Measurements from ENCODE around the gene GNG14. TPM values are rescaled to one million over a fixed set of nuclear protein-coding genes. Genes with fewer than 3 reads are reported as not detected.
"Not testable (repeated sequence)": the region's sequence is repeated elsewhere in the genome, so short reads cannot be mapped to it uniquely, and the experiment has no call there.

GNG14 gene
- total RNA-seq, 2 experiments from 2014 or later, result not detected

DNA sequence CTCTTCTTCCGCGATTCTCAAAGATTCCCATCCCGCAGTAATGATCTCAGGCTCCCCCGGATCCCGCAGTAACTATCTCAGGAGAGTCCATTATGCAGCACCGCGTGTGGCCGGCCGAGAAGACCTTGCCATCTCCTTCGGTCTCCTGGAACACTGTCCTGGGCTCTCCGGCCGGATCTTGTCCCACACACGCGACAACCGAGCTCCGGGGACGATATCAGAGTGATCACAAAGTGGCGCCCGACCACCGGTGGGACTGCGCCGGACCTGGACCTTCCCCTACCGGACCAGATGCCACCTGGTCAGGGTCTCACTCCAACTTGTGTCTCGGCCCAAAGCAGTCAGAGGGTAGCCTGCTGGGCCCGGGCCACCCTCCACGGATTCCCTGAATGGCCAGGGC, 45.3 kb upstream of the GNG14 start:
- no peaks in the 10 kb centered on the region for H3K9me3 Mint-ChIP-seq
- H3K4me1 Mint-ChIP-seq (ENCODE audit: low read depth), result peaks cover 14% of the 10 kb centered on the region
- peaks cover 27% of the 10 kb centered on the region for H3K36me3 Mint-ChIP-seq (ENCODE audit: low read depth)
- ATAC-seq (no peak), DNase-seq (no peak)
- TF ChIP-seq, protein P1, sequence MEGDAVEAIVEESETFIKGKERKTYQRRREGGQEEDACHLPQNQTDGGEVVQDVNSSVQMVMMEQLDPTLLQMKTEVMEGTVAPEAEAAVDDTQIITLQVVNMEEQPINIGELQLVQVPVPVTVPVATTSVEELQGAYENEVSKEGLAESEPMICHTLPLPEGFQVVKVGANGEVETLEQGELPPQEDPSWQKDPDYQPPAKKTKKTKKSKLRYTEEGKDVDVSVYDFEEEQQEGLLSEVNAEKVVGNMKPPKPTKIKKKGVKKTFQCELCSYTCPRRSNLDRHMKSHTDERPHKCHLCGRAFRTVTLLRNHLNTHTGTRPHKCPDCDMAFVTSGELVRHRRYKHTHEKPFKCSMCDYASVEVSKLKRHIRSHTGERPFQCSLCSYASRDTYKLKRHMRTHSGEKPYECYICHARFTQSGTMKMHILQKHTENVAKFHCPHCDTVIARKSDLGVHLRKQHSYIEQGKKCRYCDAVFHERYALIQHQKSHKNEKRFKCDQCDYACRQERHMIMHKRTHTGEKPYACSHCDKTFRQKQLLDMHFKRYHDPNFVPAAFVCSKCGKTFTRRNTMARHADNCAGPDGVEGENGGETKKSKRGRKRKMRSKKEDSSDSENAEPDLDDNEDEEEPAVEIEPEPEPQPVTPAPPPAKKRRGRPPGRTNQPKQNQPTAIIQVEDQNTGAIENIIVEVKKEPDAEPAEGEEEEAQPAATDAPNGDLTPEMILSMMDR (IDR thresholded peaks at IDR 0.05), result no peak
- ChIA-PET CTCF (no interaction called here), POLR2A (no interaction called here)
- H3K27ac Mint-ChIP-seq, result no peak overlapping the region
- H3K27me3 Mint-ChIP-seq, result no peaks in the 10 kb centered on the region
- intact Hi-C loops (cut with micrococcal nuclease), result no loop called here
- H3K4me3 Mint-ChIP-seq, result no peak overlapping the region

DNA sequence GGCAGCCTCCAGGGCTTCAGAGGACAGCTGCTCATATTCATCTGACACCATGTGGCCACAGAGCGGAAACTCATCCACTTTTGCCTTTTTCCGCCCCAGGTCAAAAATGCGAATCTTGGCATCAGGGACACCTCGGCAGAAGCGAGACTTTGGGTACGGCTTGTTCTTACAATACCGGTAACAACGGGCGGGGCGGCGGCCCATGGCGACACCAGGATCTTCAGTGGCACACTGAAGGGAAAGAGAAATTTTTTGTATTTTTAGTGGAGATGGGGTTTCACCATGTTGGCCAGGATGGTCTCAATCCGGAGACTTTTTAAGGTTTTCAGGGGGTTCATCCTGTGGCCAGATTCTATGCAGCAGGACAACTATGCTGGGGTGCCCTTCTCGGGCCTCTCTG, 44.1 kb upstream of the GNG14 start:
- ATAC-seq; H3K27ac Mint-ChIP-seq; H3K27me3 Mint-ChIP-seq; CTCF ChIA-PET; POLR2A ChIA-PET; DNase-seq; H3K4me3 Mint-ChIP-seq; intact Hi-C loops (cut with micrococcal nuclease); H3K9me3 Mint-ChIP-seq: not testable (repeated sequence)
- Mint-ChIP-seq H3K4me1 (ENCODE audit: low read depth) (peaks cover 17% of the 10 kb centered on the region), H3K36me3 (ENCODE audit: low read depth) (peaks cover 33% of the 10 kb centered on the region)

- Mint-ChIP-seq H3K9me3 (no peaks in the 10 kb centered on the region), H3K4me1 (ENCODE audit: low read depth) (peaks cover 5% of the 10 kb centered on the region), H3K36me3 (ENCODE audit: low read depth) (peaks cover 40% of the 10 kb centered on the region), H3K27me3 (no peaks in the 10 kb centered on the region), H3K4me3 (no peak overlapping the region), H3K27ac (no peak overlapping the region)
- intact Hi-C loops (cut with micrococcal nuclease), result no loop called here
- TF ChIP-seq, protein P1 (IDR thresholded peaks at IDR 0.05), result no peak
- DNase-seq (no peak), ATAC-seq (no peak)
- ChIA-PET POLR2A (interaction anchor here (0.9 to 1.6 kb wide), 2 partner anchors 12 to 20 kb away, joined by 4 read pairs; partner anchors contain the start of genes MAN2B1 and WDR83), CTCF (no interaction called here)
Observed at GRCh38 chr19:12646551-12646950, 41.2 kb upstream of the GNG14 start.

GRCh38 chr19:12647047-12647446, 40.8 kb upstream of the GNG14 start:
- Mint-ChIP-seq H3K4me1 (ENCODE audit: low read depth) (peaks cover 5% of the 10 kb centered on the region), H3K27ac (no peak overlapping the region), H3K36me3 (ENCODE audit: low read depth) (peaks cover 43% of the 10 kb centered on the region), H3K27me3 (no peaks in the 10 kb centered on the region), H3K4me3 (no peak overlapping the region), H3K9me3 (no peaks in the 10 kb centered on the region)
- intact Hi-C loops (cut with micrococcal nuclease), result no loop called here
- ChIA-PET CTCF (interaction anchor here (0.7 kb wide), 1 partner anchor 84 kb away, joined by 3 read pairs; no protein-coding TSS in a partner anchor), POLR2A (interaction anchor here (0.9 to 1.6 kb wide), 2 partner anchors 11 to 19 kb away, joined by 4 read pairs; partner anchors contain the start of genes MAN2B1 and WDR83)
- TF ChIP-seq, protein P1 (IDR thresholded peaks at IDR 0.05), result no peak
- DNase-seq (no peak), ATAC-seq (no peak)

- H3K4me1 Mint-ChIP-seq (ENCODE audit: low read depth), result peaks cover 5% of the 10 kb centered on the region
- DNase-seq, result peak; percentile 64
Observed at GRCh38 chr19:12647490-12648071, 40.2 kb upstream of the GNG14 start.

More at GRCh38 chr19:12647490-12648071, 40.2 kb upstream of the GNG14 start:
- H3K27me3 Mint-ChIP-seq, result no peaks in the 10 kb centered on the region
- ChIA-PET POLR2A (interaction anchor here (0.9 to 1.6 kb wide), 2 partner anchors 11 to 19 kb away, joined by 4 read pairs; partner anchors contain the start of genes MAN2B1 and WDR83), CTCF (interaction anchor here (0.7 kb wide), 1 partner anchor 84 kb away, joined by 3 read pairs; no protein-coding TSS in a partner anchor)
- H3K4me3 Mint-ChIP-seq, result no peak overlapping the region
- no peaks in the 10 kb centered on the region for H3K9me3 Mint-ChIP-seq
- no peak overlapping the region for H3K27ac Mint-ChIP-seq
- TF ChIP-seq, protein P1 (IDR thresholded peaks at IDR 0.05), result no peak
- intact Hi-C loops (cut with micrococcal nuclease), result no loop called here
- peaks cover 45% of the 10 kb centered on the region for H3K36me3 Mint-ChIP-seq (ENCODE audit: low read depth)
- ATAC-seq, result peak; percentile 91
